Measurements from ENCODE around the gene SLK. TPM values are rescaled to one million over a fixed set of nuclear protein-coding genes. Genes with fewer than 3 reads are reported as not detected.

SLK gene
- total and polyA plus RNA-seq, 2 experiments from 2014 or later, result 6.6 to 37.1 TPM

DNA sequence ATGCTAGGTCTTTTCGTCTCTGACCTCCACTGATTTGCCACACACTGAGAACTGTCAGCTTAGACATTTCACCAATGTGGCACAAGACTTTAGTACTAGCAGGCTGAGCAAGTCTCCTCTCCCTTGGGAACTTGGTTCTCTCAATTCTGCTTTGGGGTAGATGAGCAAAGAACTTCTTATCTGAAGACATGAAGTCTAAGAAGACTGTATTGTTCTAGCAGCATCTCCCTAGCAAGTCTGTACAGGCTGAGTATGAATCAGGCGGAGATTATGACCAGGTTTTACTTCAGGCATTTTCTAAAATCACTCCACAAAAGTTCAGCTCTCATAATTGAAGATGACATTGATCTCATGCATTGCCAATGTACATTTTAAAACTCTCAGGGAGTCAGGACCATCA lies 25.1 kb upstream of the SLK start:
- Histone ChIP-seq H3K27me3 (replicated peaks; ENCODE audit: insufficient read depth) (no peaks in the 10 kb centered on the region), H3K27ac (no peak overlapping the region), H3K9me2 (ENCODE audit: insufficient read depth) (no peaks in the 10 kb centered on the region), H4K20me1 (ENCODE audit: insufficient read depth) (no peaks in the 10 kb centered on the region), H3F3A (ENCODE audit: insufficient read depth) (no peaks in the 10 kb centered on the region), H2AFZ (no peak overlapping the region), H3K4me1 (ENCODE audit: insufficient read depth) (no peaks in the 10 kb centered on the region), H3K4me2 (ENCODE audit: unreplicated experiment) (no peak overlapping the region), H3K36me3 (ENCODE audit: low read depth) (no peaks in the 10 kb centered on the region), H3K9me3 (ENCODE audit: low read depth) (no peaks in the 10 kb centered on the region), H3K4me3 (no peak overlapping the region), H3K9ac (no peak overlapping the region), H3K79me2 (ENCODE audit: insufficient read depth) (no peaks in the 10 kb centered on the region)
- in situ Hi-C loops (cut with MboI), result no loop called here
- no peak for DNase-seq
- TF ChIP-seq EZH2 (IDR thresholded peaks at IDR 0.05; ENCODE audit: insufficient read depth, poor library complexity, severe bottlenecking) (no peak), EZH2phosphoT487 (IDR thresholded peaks at IDR 0.05; ENCODE audit: insufficient read depth, low read depth) (no peak)
- 88 to 92% methylated on average over 2 of the region's 2 CpGs for WGBS, 2 experiments (ENCODE audit: low coverage in 1 of 2, low lambda C conversion rate in 2 of 2, missing lambda C conversion rate in 2 of 2)

DNA sequence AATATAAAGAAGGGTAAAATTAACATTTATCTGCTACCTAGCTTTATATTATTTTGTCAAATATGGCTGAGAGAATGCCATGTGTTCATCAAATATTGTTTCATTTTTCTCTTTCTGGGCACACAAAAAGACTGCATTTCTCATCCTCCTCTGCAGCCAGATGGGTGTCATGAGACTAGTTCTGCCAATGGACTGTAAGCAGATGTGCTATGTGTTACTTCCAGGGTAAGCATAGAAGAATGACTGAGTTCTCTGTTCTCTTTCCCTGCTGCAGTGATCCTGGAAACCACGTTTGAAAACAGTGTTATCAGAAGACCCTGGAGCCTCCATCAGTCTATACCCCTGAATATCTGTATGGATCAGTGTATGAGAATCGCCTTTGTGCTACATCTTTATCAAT lies 24.1 kb upstream of the SLK start:
- in situ Hi-C loops (cut with MboI), result no loop called here
- no peak for DNase-seq
- Histone ChIP-seq H3K9ac (no peak overlapping the region), H3K79me2 (ENCODE audit: insufficient read depth) (no peaks in the 10 kb centered on the region), H3K27ac (no peak overlapping the region), H3K4me1 (ENCODE audit: insufficient read depth) (no peaks in the 10 kb centered on the region), H4K20me1 (ENCODE audit: insufficient read depth) (no peaks in the 10 kb centered on the region), H2AFZ (no peak overlapping the region), H3F3A (ENCODE audit: insufficient read depth) (no peaks in the 10 kb centered on the region), H3K9me2 (ENCODE audit: insufficient read depth) (no peaks in the 10 kb centered on the region), H3K4me3 (no peak overlapping the region), H3K4me2 (ENCODE audit: unreplicated experiment) (no peak overlapping the region), H3K27me3 (replicated peaks; ENCODE audit: insufficient read depth) (no peaks in the 10 kb centered on the region), H3K36me3 (ENCODE audit: low read depth) (no peaks in the 10 kb centered on the region), H3K9me3 (ENCODE audit: low read depth) (no peaks in the 10 kb centered on the region)
- no peak for TF ChIP-seq EZH2 (IDR thresholded peaks at IDR 0.05; ENCODE audit: insufficient read depth, poor library complexity, severe bottlenecking)
- no peak for TF ChIP-seq EZH2phosphoT487 (IDR thresholded peaks at IDR 0.05; ENCODE audit: insufficient read depth, low read depth)
- WGBS, 2 experiments (ENCODE audit: low coverage in 1 of 2, low lambda C conversion rate in 2 of 2, missing lambda C conversion rate in 2 of 2), result 20 to 34% methylated on average over 2 of the region's 2 CpGs

DNA sequence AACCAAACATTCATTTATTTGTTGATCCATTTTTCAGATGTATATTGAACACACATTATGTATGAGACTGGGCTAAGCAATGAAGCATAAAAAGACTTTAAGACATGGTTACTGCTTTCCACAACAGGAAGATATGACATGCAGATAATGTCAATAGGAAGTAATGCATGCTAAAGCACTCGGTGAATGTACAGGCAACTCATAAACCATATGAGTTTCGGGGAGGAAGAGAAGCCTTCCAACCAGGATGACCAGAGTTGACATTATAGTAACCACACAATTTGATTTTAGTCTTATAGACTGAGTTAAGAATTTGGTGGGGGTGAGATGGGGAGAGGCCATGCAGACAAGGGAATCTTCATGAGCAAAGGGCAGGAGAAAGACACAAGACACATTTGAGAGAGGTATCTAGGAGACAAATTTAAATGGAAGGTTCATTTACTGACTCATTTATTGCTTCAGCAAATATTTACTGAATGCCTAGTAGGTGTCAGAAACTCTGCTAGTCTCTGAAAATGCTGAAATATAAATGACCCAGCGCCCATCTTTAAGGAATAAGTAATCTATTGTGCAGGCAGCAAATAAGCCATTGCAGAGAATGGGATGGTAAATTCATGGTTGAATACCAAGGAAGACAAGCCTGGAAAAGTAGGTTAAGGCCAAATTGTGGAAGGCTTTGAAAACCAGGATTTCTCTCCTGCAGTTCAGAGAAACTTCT lies 19.0 kb upstream of the SLK start:
- Histone ChIP-seq H3K4me2 (ENCODE audit: unreplicated experiment) (no peak overlapping the region), H3K79me2 (ENCODE audit: insufficient read depth) (no peaks in the 10 kb centered on the region), H3K4me1 (ENCODE audit: insufficient read depth) (no peaks in the 10 kb centered on the region), H3K27ac (no peak overlapping the region), H3K9ac (no peak overlapping the region), H3K9me3 (ENCODE audit: low read depth) (no peaks in the 10 kb centered on the region), H3K4me3 (no peak overlapping the region), H3F3A (ENCODE audit: insufficient read depth) (no peaks in the 10 kb centered on the region), H3K36me3 (ENCODE audit: low read depth) (no peaks in the 10 kb centered on the region), H3K9me2 (ENCODE audit: insufficient read depth) (no peaks in the 10 kb centered on the region), H2AFZ (no peak overlapping the region), H4K20me1 (ENCODE audit: insufficient read depth) (no peaks in the 10 kb centered on the region), H3K27me3 (replicated peaks; ENCODE audit: insufficient read depth) (no peaks in the 10 kb centered on the region)
- in situ Hi-C loops (cut with MboI), result no loop called here
- no peak for DNase-seq
- WGBS, 2 experiments (ENCODE audit: low coverage in 1 of 2, low lambda C conversion rate in 2 of 2, missing lambda C conversion rate in 2 of 2), result 88 to 89% methylated on average over 3 of the region's 3 CpGs
- TF ChIP-seq EZH2 (IDR thresholded peaks at IDR 0.05; ENCODE audit: insufficient read depth, poor library complexity, severe bottlenecking), result no peak
- no peak for TF ChIP-seq EZH2phosphoT487 (IDR thresholded peaks at IDR 0.05; ENCODE audit: insufficient read depth, low read depth)

DNA sequence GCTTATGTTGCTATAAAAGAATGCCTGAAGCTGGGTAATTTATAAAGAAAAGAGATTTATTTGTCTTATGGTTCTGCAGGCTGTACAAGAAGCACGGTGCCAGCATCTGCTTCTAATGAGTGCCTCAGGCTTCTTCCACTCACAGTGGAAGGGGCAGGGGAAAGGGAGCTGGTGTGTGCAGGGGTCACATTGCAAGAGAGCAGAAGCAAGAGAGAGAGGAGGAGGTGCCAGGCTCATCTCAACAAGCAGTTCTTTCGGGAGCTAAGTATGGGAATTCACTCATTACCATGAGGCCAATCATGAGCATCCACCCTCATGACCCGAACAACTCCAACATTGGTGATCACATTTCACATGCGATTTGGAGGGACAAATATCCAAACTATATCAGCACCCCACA lies 17.2 kb upstream of the SLK start:
- no peaks in the 10 kb centered on the region for H3K27me3 ChIP-seq (replicated peaks; ENCODE audit: insufficient read depth)
- no peak for DNase-seq
- no peak overlapping the region for H3K9ac ChIP-seq
- no peak overlapping the region for H3K4me3 ChIP-seq
- no peak overlapping the region for H2AFZ ChIP-seq
- H3F3A ChIP-seq (ENCODE audit: insufficient read depth), result no peaks in the 10 kb centered on the region
- no peaks in the 10 kb centered on the region for H3K36me3 ChIP-seq (ENCODE audit: low read depth)
- TF ChIP-seq EZH2 (IDR thresholded peaks at IDR 0.05; ENCODE audit: insufficient read depth, poor library complexity, severe bottlenecking), result no peak
- in situ Hi-C loops (cut with MboI), result no loop called here
- 54 to 63% methylated on average over 4 of the region's 4 CpGs for WGBS, 2 experiments (ENCODE audit: low coverage in 1 of 2, low lambda C conversion rate in 2 of 2, missing lambda C conversion rate in 2 of 2)
- H3K9me3 ChIP-seq (ENCODE audit: low read depth), result no peaks in the 10 kb centered on the region
- H3K4me1 ChIP-seq (ENCODE audit: insufficient read depth), result no peaks in the 10 kb centered on the region
- H4K20me1 ChIP-seq (ENCODE audit: insufficient read depth), result no peaks in the 10 kb centered on the region
- no peaks in the 10 kb centered on the region for H3K9me2 ChIP-seq (ENCODE audit: insufficient read depth)
- H3K79me2 ChIP-seq (ENCODE audit: insufficient read depth), result no peaks in the 10 kb centered on the region
- H3K4me2 ChIP-seq (ENCODE audit: unreplicated experiment), result no peak overlapping the region
- no peak overlapping the region for H3K27ac ChIP-seq

DNA sequence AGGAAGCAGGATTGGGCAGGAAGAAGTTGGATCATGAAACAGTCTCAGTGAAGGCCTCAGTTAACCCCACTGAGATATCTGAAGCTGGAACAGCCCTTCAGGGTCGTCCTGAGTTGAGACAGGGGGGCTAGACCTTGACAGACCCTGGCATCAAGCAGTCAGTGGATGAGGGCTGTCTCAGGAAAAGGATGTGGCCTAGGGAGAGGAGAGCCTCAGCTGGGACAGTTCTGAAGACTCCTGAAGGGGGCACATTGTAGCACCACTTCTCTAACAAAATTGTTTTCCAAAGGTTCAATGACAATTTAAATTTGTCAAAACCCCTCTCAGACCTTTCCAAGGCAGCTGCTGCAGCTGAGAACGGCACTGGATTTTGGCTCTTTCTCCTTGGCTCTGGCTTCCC lies 15.8 kb upstream of the SLK start:
- Histone ChIP-seq H3F3A (ENCODE audit: insufficient read depth) (no peaks in the 10 kb centered on the region), H3K79me2 (ENCODE audit: insufficient read depth) (no peaks in the 10 kb centered on the region), H2AFZ (no peak overlapping the region), H3K9me3 (ENCODE audit: low read depth) (no peaks in the 10 kb centered on the region), H3K4me3 (no peak overlapping the region), H3K4me1 (ENCODE audit: insufficient read depth) (no peaks in the 10 kb centered on the region), H3K9ac (no peak overlapping the region), H3K4me2 (ENCODE audit: unreplicated experiment) (no peak overlapping the region), H3K36me3 (ENCODE audit: low read depth) (no peaks in the 10 kb centered on the region), H4K20me1 (ENCODE audit: insufficient read depth) (no peaks in the 10 kb centered on the region), H3K27ac (no peak overlapping the region), H3K9me2 (ENCODE audit: insufficient read depth) (no peaks in the 10 kb centered on the region), H3K27me3 (replicated peaks; ENCODE audit: insufficient read depth) (no peaks in the 10 kb centered on the region)
- no peak for DNase-seq
- WGBS, 2 experiments (ENCODE audit: low coverage in 1 of 2, low lambda C conversion rate in 2 of 2, missing lambda C conversion rate in 2 of 2), result 30 to 44% methylated on average over 2 of the region's 2 CpGs
- TF ChIP-seq EZH2phosphoT487 (IDR thresholded peaks at IDR 0.05; ENCODE audit: insufficient read depth, low read depth) (no peak), EZH2 (IDR thresholded peaks at IDR 0.05; ENCODE audit: insufficient read depth, poor library complexity, severe bottlenecking) (no peak)
- in situ Hi-C loops (cut with MboI), result no loop called here

Data from GM23248 (cell line).